22Rv1 (cell line): ENCODE data around the gene MEF2C.

Experiments
- ZFX ChIP-seq: fragments of 450-650 bp; IDR thresholded peaks from 2 replicates; pipeline ENCODE4 v1.6.1; 2017; ENCODE audit warnings: antibody characterized with exemption, borderline replicate concordance
- TF ChIP-seq, protein P1 (sequence below): fragments of 450-650 bp; IDR thresholded peaks from 2 replicates; pipeline ENCODE4 v1.5.1; 2017; ENCODE audit warnings: mild to moderate bottlenecking

DNA sequence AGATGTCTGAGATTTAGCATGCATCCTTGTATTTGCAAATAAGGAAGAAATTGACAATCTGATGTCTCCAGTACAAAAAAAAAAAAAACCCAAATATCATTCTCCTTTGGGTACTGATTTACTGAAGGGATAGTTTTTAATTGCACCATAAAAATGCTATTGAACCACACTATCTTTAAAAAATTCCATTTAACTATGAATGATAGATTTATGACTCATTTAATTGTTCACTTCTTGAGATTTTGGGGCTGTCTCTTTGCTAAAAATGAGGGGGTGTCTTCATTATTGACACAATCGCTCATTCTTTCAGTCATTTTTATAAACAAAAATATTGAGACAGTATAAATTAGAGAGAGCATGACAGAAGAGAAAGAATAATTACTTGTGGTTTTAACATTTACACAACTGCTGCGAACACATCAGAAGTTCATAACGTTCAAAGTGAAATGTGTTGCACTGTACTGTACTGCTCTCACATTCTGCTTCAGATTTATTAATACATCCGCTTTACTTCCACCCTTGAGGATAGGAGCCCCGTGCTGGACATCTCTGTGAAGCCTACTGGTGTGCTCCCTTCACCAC lies 142.3 kb downstream of the MEF2C start:
- TF ChIP-seq, protein P1, sequence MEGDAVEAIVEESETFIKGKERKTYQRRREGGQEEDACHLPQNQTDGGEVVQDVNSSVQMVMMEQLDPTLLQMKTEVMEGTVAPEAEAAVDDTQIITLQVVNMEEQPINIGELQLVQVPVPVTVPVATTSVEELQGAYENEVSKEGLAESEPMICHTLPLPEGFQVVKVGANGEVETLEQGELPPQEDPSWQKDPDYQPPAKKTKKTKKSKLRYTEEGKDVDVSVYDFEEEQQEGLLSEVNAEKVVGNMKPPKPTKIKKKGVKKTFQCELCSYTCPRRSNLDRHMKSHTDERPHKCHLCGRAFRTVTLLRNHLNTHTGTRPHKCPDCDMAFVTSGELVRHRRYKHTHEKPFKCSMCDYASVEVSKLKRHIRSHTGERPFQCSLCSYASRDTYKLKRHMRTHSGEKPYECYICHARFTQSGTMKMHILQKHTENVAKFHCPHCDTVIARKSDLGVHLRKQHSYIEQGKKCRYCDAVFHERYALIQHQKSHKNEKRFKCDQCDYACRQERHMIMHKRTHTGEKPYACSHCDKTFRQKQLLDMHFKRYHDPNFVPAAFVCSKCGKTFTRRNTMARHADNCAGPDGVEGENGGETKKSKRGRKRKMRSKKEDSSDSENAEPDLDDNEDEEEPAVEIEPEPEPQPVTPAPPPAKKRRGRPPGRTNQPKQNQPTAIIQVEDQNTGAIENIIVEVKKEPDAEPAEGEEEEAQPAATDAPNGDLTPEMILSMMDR: no peak
- no peak for TF ChIP-seq ZFX
